DND-41 (cell line): ENCODE data around the gene SMG9.

ENCODE experiments used
- EZH2 ChIP-seq: IDR thresholded peaks from 3 replicates; pipeline ENCODE4 v1.6.1; 2012; ENCODE audit warnings: borderline replicate concordance, low read depth, mild to moderate bottlenecking, moderate library complexity, low read length, inconsistent platforms; ENCODE audit not compliant: severe bottlenecking
- TF ChIP-seq, protein P1 (sequence below): IDR thresholded peaks from 2 replicates; pipeline ENCODE4 v1.5.1; 2012; ENCODE audit warnings: borderline replicate concordance, low read length, moderate library complexity, mild to moderate bottlenecking; ENCODE audit not compliant: poor library complexity, severe bottlenecking; ENCODE audit errors: extremely low read depth

DNA sequence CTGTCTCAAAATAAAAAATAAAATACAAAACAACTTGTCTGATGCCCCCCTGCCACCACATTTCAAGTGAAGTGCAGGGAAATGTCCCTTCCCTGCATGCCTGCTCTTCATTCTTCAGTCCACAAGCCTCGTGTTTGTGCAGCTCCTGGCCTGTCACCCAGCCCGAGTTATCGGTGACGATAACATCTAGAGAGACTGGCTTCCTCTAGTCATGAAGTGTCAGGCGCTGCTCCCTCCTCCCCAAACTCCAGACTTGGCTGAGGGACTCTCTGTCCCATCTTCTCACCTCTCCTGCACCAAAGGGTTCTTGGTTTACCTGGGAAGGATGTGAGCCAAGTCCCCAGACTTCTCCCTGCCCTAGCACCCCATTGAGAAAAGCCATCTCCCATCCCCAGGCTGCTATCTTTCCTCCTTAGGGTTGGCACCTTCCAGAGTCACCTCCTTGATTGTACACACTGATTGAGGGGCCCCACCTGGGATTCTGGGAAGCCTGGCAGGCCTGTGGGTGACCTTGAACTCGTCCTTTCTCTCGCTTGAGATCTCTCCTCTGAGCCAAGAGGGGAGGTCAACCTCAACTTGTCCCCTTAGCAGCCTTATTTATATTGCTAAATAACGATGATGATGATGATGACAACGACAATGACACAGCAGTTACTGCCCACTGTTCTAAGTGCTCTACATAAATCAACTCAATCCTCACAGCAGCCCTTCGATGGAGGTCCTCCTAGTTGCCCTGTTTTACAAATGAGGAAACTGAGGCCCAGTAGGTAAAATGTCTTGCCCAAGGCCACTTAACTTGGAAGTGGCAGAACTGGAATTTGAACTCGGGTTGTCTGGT, 71.7 kb downstream of the SMG9 start:
- TF ChIP-seq, protein P1, sequence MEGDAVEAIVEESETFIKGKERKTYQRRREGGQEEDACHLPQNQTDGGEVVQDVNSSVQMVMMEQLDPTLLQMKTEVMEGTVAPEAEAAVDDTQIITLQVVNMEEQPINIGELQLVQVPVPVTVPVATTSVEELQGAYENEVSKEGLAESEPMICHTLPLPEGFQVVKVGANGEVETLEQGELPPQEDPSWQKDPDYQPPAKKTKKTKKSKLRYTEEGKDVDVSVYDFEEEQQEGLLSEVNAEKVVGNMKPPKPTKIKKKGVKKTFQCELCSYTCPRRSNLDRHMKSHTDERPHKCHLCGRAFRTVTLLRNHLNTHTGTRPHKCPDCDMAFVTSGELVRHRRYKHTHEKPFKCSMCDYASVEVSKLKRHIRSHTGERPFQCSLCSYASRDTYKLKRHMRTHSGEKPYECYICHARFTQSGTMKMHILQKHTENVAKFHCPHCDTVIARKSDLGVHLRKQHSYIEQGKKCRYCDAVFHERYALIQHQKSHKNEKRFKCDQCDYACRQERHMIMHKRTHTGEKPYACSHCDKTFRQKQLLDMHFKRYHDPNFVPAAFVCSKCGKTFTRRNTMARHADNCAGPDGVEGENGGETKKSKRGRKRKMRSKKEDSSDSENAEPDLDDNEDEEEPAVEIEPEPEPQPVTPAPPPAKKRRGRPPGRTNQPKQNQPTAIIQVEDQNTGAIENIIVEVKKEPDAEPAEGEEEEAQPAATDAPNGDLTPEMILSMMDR = no peak
- TF ChIP-seq EZH2 = no peak
